CD4-positive, alpha-beta T cell treated with Interleukin-17A for 1 hour (primary cell): ENCODE data around the gene PSMB5.

Experiments
- DNase-seq: peaks from one replicate; pipeline ENCODE4 v3.0.0-alpha.2; 2020

PSMB5 gene

GRCh38 chr14:23034498-23035302 lies at the start of gene PSMB5:
TSS of gene PSMB5 (minus strand) at chr14:23034900. CDS start at chr14:23034881, 19 bp downstream.
- DNase-seq: peak; percentile 95

DNA sequence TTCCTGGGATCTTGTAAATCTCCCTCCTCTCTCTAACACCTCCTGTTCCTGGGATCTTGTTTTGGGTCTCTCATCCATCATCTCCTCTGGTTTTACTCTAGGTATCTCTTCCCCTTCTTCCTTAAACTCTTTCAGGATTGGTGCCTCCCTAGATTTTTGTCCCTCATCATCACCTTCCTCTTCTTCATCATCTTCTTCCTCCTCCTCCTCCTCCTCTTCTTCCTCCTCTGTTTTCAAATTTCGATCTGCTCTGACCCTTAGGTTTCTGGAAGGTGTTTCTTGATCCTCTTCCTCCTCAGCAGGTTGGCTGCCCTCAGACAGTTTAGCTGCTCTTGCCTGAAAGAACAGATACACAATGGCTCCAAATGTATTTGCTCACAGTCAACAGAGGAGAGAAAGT lies 45.8 kb upstream of the PSMB5 start:
- no peak for DNase-seq

DNA sequence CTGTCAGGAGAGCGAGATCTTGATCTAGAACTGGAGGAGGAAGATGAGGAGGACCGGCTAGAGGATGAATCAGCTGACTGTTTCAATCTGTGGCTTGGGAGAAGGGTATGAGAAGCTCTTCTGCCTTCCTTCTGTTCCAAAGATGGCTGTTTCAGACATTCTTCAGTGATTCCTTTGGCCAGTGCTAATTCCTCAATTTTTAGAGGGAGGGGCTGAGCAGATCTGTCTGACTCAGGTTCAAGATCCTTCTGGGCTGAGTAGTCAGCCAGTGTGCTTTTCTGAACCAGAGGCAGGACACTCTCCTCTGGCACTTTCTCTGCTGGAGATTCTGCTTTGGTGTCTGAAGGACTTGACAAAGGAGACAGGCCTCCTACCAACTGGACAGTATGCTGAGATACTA lies 45.0 kb upstream of the PSMB5 start:
- no peak for DNase-seq

DNA sequence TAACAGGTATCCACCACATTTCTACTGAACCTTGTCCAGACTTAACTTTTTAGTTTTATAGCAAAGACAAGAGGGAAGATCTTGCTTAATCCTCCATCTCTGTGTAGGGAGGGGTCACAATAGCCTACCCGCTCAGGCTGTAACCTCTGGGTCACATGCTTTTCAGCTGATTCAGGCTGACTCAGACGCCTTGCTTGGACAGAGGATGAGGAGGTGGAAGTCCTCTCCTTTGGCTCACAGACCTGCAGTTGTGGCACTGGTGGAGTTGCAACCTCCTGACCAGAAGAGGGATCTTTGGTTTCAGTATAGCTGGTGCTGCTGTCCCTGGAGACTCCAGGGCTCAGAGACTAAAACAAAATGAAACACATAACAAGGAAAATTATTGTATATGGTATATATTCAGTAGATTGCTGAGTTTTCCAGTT lies 44.0 kb upstream of the PSMB5 start:
- DNase-seq: no peak

GRCh38 chr14:23077962-23078361 lies 43.3 kb upstream of the PSMB5 start:
- DNase-seq: no peak

DNA sequence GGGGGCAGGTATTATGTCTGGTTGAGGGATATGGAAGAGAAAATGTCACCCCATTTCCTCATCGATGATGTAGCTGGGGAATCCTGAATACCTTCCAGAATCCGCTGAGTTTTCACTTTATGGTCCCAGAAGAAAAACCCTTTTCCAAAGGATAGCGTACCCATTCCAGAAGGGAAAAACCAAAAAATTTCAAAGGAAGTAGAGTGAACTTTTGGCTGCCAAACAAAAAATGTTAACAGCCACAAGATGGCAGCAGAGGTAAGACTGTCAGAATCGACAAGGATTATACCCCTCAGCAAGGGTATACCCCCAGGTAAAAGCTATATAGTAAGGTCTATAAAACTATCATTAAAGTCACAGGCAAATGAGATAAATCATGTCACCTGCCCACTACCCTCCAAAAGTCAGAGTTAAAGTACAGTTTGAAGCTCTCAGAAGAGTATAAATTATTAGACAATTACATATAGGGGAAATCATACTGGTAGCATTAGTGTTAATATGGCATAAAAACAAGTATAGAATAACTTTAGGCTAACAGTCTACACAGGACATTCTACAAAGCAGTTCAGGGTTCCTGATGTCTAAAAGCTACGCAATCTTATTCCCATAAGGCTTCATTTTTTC lies 42.2 kb upstream of the PSMB5 start:
- peak; percentile 57 for DNase-seq

GRCh38 chr14:23074906-23075305 lies 40.2 kb upstream of the PSMB5 start:
- no peak for DNase-seq

DNA sequence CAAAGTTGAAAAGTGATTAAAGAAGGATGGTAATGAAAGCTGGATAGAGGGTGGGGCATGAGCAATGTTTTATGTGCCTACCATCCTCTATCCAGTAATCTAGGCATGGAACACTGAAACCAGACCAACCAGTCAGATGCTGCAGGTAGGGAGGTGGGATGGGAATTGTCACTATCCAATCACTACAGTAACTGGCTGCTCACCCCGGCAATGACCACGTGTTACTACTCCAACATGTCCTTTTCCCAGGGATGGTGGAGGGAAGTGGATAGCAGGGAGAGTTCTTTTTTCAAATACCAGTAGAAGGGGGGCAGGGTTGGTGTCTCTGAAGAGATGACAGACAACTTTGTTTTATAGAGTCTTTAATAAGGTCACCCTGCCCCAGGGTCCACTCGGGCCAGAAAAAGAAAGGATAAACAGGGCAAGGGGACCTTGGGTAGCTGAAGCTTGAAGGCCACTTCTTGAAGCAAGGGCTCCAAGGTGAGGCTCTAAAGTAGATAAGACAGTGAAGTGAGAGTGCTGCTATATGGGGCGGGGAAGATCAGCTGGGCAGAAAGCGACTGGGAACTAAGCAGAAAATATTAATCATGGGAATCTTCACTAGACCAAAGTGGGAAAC lies 37.3 kb upstream of the PSMB5 start:
- no peak for DNase-seq

- peak; percentile 84 for DNase-seq
Observed at GRCh38 chr14:23071244-23071920, 36.7 kb upstream of the PSMB5 start.

DNA sequence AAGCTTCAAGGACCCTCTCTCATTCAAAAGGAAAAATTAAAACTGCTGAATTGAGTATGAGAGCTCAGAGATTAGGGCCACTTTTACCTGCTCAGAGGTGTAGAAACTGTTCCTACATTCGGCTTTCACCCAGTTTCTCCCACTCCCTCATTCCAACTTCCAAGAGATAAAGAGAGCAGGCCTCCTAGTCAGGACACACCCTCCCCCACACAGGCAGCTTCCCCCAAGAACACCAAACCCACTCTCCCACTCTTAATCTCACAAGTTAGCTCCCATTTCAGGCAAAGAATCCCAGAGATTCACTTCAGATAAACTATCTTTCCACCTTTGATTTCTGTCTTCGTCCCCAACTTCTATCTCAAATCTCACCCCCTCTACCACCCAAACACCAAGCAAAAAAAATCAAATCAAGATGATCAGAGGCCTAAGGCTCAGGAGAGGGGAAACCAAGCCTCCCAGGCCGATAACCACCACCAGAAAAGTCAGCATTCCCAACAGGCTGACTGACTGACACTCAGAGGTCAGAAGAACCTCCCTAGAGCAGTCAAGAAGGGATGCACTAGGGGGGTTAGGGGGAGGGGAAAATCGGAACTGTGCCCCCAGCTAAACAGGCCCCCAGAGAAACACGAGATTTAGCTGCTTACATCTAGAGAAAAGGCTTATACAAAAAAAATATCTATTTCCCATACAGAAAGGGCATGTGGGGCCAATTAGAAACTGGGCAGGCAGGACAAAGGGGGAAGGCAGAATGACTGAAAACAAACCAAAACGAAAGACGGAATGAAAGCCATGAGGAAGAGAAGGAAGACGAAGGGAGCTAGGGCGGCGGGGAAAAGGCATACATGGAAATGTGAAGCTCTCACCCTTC lies 35.8 kb upstream of the PSMB5 start:
- DNase-seq: no peak

DNA sequence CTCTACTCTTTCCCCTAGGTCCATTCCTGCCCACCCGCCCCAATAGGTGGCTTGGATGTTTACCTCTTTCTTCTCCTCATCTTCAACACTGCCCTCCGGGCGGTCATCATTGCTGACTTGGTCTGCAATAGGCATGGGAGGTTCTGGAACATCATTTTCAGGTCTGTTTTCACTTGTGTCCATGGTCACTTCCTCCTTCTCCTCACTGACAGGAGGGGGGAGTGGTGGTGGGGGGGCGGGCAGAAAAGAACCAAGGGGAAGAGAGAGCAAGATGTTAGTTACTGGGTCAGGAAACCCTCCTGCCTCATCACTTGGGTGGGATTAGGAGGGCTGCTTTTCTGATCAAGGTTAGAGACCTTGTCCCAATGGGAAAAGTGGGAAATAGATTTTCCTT lies 34.7 kb upstream of the PSMB5 start:
- no peak for DNase-seq

GRCh38 chr14:23068789-23069412 lies 34.2 kb upstream of the PSMB5 start:
- DNase-seq: peak; percentile 87

DNA sequence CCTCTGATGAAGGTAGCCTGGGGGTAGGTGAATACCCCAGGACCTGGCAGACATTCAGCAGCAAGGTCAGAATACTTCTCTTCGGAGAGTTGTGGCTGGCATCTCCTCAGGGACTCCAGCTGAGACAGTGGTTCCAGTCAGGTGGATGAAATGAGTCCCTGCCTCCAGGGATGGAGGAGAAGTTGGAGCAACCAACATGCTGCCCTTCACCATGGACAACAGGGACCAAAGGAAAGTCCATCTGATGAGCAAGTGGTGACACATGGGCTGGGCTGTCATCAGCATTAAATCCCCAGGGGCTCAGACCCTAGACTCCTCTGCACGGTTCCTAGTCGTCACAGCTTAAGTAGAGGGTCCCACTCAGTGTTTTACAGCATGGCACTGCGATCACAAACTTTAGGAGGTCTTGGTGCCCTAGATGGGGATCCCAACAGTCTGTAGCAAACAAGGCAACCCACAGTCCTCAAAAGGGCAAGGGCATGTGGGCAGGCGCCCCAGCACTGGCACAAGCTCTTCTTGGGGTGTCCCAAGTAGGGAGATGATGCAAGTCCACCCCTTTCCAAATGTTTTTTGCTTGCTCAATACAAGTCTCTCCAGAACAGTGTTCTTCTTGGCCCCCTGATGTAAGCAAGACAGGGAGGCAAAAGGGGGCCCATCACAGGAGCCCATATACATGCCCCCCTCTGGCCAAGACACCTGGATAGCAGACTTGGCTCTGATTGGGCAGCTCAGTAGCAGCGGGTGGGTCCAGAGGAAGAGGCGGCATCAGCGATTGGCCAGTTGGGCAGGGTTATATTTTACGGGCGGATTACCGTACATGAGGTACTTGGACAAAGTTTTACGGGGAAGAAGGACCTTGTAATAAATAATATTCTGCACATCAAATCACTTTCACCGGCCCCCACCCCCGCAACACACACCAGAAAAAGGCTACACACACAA lies 33.4 kb upstream of the PSMB5 start:
- DNase-seq: no peak

DNA sequence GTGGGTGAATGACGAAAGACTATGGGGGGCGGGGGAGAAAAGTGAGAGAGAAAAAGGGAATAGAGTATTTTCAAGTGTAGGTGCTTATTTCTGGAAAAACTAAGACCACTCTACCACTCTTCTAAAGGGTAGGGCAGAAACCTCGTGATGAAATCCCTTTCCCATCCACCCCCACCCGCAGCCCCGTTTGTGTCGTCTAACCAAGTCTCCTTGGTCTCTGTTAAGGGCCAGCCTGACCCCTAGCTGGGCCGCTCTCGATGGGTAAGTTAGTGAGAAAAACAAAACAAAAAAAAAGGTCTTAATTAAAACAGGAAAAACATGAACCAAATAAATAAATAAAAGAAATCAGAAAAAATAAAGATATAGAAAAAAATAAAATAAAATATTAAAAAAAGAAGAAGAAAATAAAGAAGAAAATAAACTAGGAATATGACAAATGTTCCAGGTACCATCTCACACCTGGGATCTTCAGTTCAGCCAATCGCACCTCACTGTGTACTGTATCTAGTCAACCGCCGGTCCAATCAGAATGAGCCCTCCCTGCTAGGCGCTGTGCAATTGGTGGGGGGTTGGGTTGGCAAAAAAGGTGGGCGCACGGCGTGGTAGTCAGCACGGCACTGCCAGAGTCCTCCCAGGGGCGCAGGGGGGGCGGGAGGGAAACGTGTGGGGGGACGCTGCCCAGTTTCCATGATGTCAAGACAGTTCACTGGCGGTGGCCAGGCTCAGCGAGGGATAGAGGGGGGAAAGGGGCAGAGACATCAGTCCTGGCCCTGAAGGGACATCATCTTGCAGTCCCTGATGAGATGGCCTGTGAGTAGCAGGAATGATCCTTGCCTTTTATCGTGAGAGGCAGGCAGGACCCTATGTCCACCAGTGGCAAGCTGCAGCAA lies 32.4 kb upstream of the PSMB5 start:
- DNase-seq: no peak

GRCh38 chr14:23066368-23066767 lies 31.7 kb upstream of the PSMB5 start:
- DNase-seq: no peak

DNA sequence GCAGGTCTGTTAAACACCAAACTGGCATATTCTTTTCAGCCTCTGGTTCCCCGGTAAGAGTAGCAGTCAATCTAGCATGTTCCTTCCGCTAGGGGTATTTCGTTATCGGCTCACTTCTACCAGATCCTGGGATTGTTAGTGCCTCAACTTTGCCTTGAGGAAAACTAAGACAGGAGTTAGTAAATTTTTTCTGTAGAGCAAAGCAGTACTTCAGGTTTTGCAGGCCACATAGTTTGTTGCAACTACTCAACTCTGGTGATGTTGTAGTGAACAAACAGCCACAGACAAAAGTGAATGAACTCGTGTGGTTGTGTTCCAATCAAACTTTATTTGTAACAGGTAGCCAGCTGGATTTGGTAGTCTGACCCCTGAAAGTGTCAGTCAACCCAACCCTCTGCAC lies 28.9 kb upstream of the PSMB5 start:
- no peak for DNase-seq

- DNase-seq: no peak
Observed at GRCh38 chr14:23062002-23062401, 27.3 kb upstream of the PSMB5 start.

DNA sequence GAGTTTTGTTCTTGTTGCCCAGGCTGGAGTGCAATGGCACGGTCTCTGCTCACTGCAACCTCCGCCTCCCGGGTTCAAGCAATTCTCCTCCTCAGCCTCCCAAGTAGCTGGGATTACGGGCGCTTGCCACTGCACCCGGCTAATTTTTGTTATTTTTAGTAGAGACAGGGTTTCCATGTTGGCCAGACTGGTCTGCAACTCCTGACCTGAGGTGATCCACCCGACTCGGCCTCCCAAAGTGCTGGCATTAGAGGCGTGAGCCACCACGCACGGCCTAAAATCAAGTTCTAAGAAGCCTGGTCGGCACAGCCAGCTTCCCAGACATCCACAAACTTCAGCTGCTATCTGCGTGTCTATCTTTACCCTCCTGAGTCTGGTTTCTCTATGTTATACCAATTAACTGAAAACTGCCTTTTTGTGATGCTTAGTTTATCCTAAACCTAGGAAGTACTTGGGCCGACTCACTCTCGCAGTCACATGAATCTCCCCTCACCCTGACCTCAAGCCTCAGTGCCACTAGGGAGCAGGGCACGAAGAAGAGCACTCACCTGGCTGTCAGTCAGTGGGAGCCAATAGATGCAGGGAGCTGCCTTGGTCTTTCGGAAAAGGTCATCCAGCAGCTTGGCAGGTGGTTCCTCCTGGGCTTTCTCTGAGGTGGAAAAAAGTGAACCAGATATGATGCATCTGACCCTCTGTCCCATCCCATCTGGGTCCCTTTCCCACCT lies 26.0 kb upstream of the PSMB5 start:
- no peak for DNase-seq
